IPS-20b (cell line): Measurements from ENCODE around the gene CCDC186.

Experiments used
- H3K27ac ChIP-seq: one replicate; pipeline ENCODE4 v1.5.1; 2013; ENCODE audit warnings: low read length
- H3K27me3 ChIP-seq: 2 replicates; pipeline ENCODE4 v1.6.1; 2013; ENCODE audit warnings: mild to moderate bottlenecking, low read length, inconsistent platforms; ENCODE audit not compliant: insufficient read depth
- H3K36me3 ChIP-seq: 2 replicates; pipeline ENCODE4 v1.6.1; 2013; ENCODE audit warnings: low read depth, mild to moderate bottlenecking, inconsistent platforms, low read length, moderate library complexity; ENCODE audit not compliant: insufficient read depth
- H3K4me1 ChIP-seq: 2 replicates; pipeline ENCODE4 v1.6.1; 2013; ENCODE audit warnings: mild to moderate bottlenecking, control low read depth, inconsistent platforms, low read length, moderate library complexity; ENCODE audit not compliant: insufficient read depth
- H3K4me3 ChIP-seq: 2 replicates; pipeline ENCODE4 v1.5.1; 2013; ENCODE audit warnings: mild to moderate bottlenecking, low read length, inconsistent platforms
- H3K9ac ChIP-seq: 2 replicates; pipeline ENCODE4 v1.6.1; 2013; ENCODE audit warnings: low read depth, mild to moderate bottlenecking, inconsistent platforms, low read length, moderate library complexity
- H3K9me3 ChIP-seq: 2 replicates; pipeline ENCODE4 v1.6.1; 2013; ENCODE audit warnings: mild to moderate bottlenecking, low read depth, low read length, inconsistent platforms; ENCODE audit not compliant: insufficient read depth

CCDC186 gene

GRCh38 chr10:114173921-114174694 lies at the start of gene CCDC186:
CCDC186 (minus strand) TSS chr10:114174203; CDS start chr10:114163268, 10,935 bp downstream.
- H3K27me3 ChIP-seq, result peaks cover 8% of the 10 kb centered on the region; the same call in 1 of the 2 replicates
- H3K4me3 ChIP-seq, result peak within 1 kb of the TSS; percentile 83

DNA sequence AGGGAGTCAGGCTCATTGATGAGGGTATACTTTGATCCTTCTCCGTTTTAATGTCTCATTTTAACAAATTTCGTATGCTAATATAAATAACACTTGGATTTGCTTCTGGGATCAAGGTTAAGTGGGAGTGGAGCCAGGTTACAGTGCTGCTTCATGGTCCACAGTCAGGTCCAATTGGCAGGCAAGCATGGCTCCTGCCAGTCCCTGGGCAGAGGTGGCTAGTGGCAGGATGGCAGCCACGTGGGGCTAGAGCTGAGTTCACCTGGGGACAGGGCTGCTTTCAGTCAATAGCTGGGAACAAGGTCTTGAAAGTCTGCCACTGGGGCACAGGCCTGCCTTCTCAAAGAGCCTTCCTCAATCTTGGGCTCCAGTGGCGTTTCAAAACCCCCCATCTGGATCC lies 49.1 kb upstream of the CCDC186 start:
- Histone ChIP-seq H3K36me3 (no peaks in the 10 kb centered on the region), H3K4me1 (no peaks in the 10 kb centered on the region), H3K9me3 (no peaks in the 10 kb centered on the region), H3K27ac (no peak overlapping the region), H3K4me3 (no peak overlapping the region), H3K9ac (no peak overlapping the region), H3K27me3 (no peaks in the 10 kb centered on the region)

More at GRCh38 chr10:114173921-114174694, at the start of gene CCDC186:
- Histone ChIP-seq H3K9me3 (peaks cover 4% of the 10 kb centered on the region; the same call in 1 of the 2 replicates), H3K36me3 (peaks cover 9% of the 10 kb centered on the region; the same call in 1 of the 2 replicates), H3K27ac (no peak within 1 kb of the TSS), H3K9ac (peak within 1 kb of the TSS; percentile 82), H3K4me1 (no peaks in the 10 kb centered on the region)

DNA sequence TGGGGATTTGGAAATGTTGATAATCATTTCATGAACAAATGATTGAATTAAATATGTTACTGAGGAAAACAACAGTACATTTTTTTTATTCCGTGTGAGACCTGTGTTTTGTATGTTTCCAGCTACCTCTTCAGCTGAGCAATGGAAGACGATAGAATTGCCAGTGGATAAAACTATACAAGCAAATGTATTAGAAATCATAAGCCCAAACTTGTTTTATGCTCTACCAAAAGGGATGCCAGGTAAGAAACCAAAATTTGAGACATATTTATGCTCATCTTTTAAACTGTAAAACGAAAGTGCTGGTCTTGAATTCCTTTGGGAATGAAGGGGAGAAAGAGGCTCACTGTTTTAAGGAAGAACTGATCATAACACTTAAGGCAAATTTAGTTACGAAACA lies 47.2 kb upstream of the CCDC186 start:
- H3K4me3 ChIP-seq, result no peak overlapping the region
- H3K9ac ChIP-seq, result no peak overlapping the region
- H3K27me3 ChIP-seq, result no peaks in the 10 kb centered on the region
- no peaks in the 10 kb centered on the region for H3K4me1 ChIP-seq
- H3K9me3 ChIP-seq, result no peaks in the 10 kb centered on the region
- no peak overlapping the region for H3K27ac ChIP-seq
- no peaks in the 10 kb centered on the region for H3K36me3 ChIP-seq

GRCh38 chr10:114220281-114220680 lies 46.3 kb upstream of the CCDC186 start:
- Histone ChIP-seq H3K27ac (no peak overlapping the region), H3K9me3 (no peaks in the 10 kb centered on the region), H3K9ac (no peak overlapping the region), H3K4me1 (no peaks in the 10 kb centered on the region), H3K36me3 (no peaks in the 10 kb centered on the region), H3K4me3 (no peak overlapping the region), H3K27me3 (no peaks in the 10 kb centered on the region)

- H3K36me3 ChIP-seq, result no peaks in the 10 kb centered on the region
- H3K9ac ChIP-seq, result no peak overlapping the region
- H3K27me3 ChIP-seq, result no peaks in the 10 kb centered on the region
- H3K4me1 ChIP-seq, result no peaks in the 10 kb centered on the region
- no peak overlapping the region for H3K4me3 ChIP-seq
- no peaks in the 10 kb centered on the region for H3K9me3 ChIP-seq
- H3K27ac ChIP-seq, result no peak overlapping the region
These were observed 41.0 kb upstream of the CCDC186 start for GRCh38 chr10:114215033-114215432.

DNA sequence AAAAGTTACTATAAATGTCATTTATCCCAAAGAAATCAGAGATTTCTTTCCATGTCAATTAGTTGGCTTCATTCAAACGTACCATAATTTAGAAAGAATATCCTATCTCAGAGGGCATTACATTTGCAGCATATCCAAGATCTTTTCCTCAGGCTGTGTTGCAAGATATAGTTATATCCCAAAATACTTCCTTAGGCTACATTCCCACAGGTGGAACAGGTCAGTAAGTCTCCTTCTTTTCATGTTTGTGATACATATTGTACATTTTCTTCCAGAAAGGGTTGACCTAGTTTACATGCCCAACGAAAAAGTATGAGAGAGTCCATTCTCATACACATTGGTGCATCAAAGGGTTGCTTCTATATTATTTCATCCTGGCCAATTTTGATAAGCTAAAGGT lies 38.1 kb upstream of the CCDC186 start:
- Histone ChIP-seq H3K4me3 (no peak overlapping the region), H3K9me3 (no peaks in the 10 kb centered on the region), H3K27ac (no peak overlapping the region), H3K36me3 (no peaks in the 10 kb centered on the region), H3K27me3 (no peaks in the 10 kb centered on the region), H3K9ac (no peak overlapping the region), H3K4me1 (no peaks in the 10 kb centered on the region)

DNA sequence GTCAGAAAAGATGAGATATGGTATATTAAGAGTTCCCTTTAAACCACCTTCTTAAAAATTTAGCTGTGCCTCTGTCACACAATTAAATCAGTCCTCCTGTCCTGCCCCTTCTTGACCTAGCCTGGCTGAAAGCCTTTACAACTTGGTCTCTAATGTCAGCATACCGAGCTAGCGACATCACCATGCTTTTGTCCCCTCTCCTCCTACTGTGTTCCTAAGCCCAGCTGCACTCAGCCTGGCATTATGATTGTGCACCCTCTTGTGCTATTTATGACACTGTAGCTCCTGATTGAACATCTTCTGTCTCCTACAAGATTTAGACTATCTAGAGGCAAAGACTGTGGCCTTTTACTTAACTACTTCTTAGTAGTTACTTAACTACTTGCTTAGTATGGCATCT lies 34.3 kb upstream of the CCDC186 start:
- no peaks in the 10 kb centered on the region for H3K27me3 ChIP-seq
- no peak overlapping the region for H3K4me3 ChIP-seq
- no peaks in the 10 kb centered on the region for H3K9me3 ChIP-seq
- H3K27ac ChIP-seq, result no peak overlapping the region
- no peak overlapping the region for H3K9ac ChIP-seq
- no peaks in the 10 kb centered on the region for H3K36me3 ChIP-seq
- H3K4me1 ChIP-seq, result no peaks in the 10 kb centered on the region

DNA sequence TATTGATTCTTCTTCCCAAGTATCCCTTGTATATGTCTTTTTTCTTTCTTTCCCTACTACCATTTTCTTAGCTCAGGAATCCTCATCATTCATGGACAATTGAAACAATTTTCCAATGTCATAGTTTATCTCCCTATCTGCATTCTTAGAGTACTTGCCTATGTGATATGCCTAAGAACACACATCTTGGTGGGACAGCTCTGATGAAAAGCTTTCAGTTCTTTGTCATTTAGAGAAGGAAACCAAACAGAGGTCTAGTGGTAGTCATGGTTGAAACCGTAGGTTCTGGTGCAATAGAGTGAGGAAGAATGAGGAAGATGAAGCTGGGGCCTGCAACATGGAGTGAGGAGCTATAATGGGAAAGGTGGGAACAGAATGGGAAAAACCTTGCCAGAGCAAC lies 33.3 kb upstream of the CCDC186 start:
- Histone ChIP-seq H3K27me3 (no peaks in the 10 kb centered on the region), H3K4me3 (no peak overlapping the region), H3K4me1 (no peaks in the 10 kb centered on the region), H3K9ac (no peak overlapping the region), H3K9me3 (no peaks in the 10 kb centered on the region), H3K27ac (no peak overlapping the region), H3K36me3 (no peaks in the 10 kb centered on the region)

DNA sequence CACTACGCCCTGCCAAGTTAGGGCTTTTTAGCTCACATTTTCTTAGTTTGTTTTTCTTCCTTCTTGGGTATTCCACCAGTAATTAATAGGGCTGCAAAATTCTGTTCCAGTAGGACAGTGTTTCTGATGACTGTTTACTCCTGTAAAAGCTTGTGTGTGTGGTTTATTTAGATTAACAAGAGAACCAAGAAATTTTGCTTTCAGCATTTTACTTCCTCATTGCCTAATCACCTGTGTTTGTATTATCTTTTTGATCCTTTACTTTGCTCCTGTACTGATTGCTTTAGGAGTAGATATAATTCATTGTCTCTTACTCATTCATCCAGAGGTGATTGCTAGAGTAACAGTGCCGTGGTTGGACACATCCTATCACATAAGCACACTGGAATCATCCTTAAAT lies 32.9 kb upstream of the CCDC186 start:
- H3K27me3 ChIP-seq, result no peaks in the 10 kb centered on the region
- no peak overlapping the region for H3K27ac ChIP-seq
- no peaks in the 10 kb centered on the region for H3K36me3 ChIP-seq
- H3K9ac ChIP-seq, result no peak overlapping the region
- H3K4me3 ChIP-seq, result no peak overlapping the region
- no peaks in the 10 kb centered on the region for H3K9me3 ChIP-seq
- H3K4me1 ChIP-seq, result no peaks in the 10 kb centered on the region

DNA sequence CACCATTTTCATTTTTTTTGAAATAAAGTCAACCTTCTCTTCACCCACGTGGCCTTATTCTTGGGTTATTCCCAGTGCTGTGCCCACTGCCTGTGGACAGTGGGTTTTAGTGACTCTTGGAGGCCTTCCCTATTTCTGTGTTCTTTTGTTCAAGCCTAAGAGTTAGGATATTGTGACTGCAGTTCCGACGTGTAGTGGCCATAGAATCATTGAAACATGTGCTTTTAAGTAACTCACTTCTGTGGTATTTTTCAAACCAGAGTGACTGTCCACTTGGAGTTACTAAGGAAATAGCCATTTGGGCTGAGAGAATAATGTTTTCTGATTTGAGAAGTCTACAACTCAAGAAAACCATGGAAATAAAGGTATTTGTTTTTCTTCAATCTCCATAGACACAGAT lies 28.8 kb upstream of the CCDC186 start:
- Histone ChIP-seq H3K27me3 (no peaks in the 10 kb centered on the region), H3K9me3 (no peaks in the 10 kb centered on the region), H3K4me3 (no peak overlapping the region), H3K9ac (no peak overlapping the region), H3K4me1 (no peaks in the 10 kb centered on the region), H3K36me3 (no peaks in the 10 kb centered on the region), H3K27ac (no peak overlapping the region)

DNA sequence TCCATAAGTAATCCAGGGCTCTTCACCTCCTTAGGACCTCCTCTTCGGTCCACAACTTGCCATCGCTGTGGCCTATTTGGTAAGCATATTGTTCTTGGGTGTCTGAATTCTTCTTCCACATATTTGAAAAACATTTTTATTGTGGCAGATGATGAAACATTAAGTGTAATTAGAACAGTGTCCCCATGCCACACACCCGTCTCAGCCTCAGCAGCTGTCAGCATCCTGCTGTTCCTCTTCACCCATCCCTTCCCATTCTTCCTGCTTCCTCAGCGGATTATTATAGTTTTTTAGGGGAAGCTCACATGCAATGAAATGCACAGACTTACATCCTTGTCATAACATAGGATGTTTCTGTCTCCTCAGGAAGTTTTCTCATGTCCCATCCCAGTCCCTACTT lies 25.2 kb upstream of the CCDC186 start:
- Histone ChIP-seq H3K27me3 (no peaks in the 10 kb centered on the region), H3K4me3 (no peak overlapping the region), H3K36me3 (no peaks in the 10 kb centered on the region), H3K9me3 (no peaks in the 10 kb centered on the region), H3K27ac (no peak overlapping the region), H3K4me1 (no peaks in the 10 kb centered on the region), H3K9ac (no peak overlapping the region)

GRCh38 chr10:114195079-114195478 lies 21.1 kb upstream of the CCDC186 start:
- H3K27me3 ChIP-seq, result no peaks in the 10 kb centered on the region
- H3K9ac ChIP-seq, result no peak overlapping the region
- H3K9me3 ChIP-seq, result no peaks in the 10 kb centered on the region
- H3K36me3 ChIP-seq, result no peaks in the 10 kb centered on the region
- H3K4me3 ChIP-seq, result no peak overlapping the region
- H3K27ac ChIP-seq, result no peak overlapping the region
- no peaks in the 10 kb centered on the region for H3K4me1 ChIP-seq
